Ectodermal cell (in vitro differentiated cells): ENCODE data around the gene ABCA1.
"Not testable (repeated sequence)": the region's sequence is repeated elsewhere in the genome, so short reads cannot be mapped to it uniquely, and the experiment has no call there.

Experiments
- H3K27ac ChIP-seq: 2 replicates; pipeline ENCODE4 v1.7.0; 2013; ENCODE audit warnings: mild to moderate bottlenecking, low read depth, low read length; ENCODE audit not compliant: insufficient read depth, poor library complexity, severe bottlenecking
- H3K27me3 ChIP-seq: 2 replicates; pipeline ENCODE4 v1.7.0; 2013; ENCODE audit warnings: mild to moderate bottlenecking, low read length; ENCODE audit not compliant: insufficient read depth, control insufficient read depth, poor library complexity, severe bottlenecking
- H3K36me3 ChIP-seq: one replicate; pipeline ENCODE4 v1.7.0; 2013; ENCODE audit warnings: low read length; ENCODE audit not compliant: control insufficient read depth, insufficient read depth
- H3K4me1 ChIP-seq: one replicate; pipeline ENCODE4 v1.7.0; 2013; ENCODE audit warnings: low read length; ENCODE audit not compliant: control insufficient read depth, insufficient read depth
- H3K4me3 ChIP-seq: 2 replicates; pipeline ENCODE4 v1.7.0; 2013; ENCODE audit warnings: low read depth, low read length, control low read depth; ENCODE audit not compliant: insufficient read depth
- H3K9me3 ChIP-seq: 2 replicates; pipeline ENCODE4 v1.7.0; 2013; ENCODE audit warnings: mild to moderate bottlenecking, low read length, moderate library complexity; ENCODE audit not compliant: control insufficient read depth
- WGBS, 2 experiments: methylation state at CpG; one replicate each; pipeline ENCODE4 v1.1.7; 2013; ENCODE audit warnings: missing lambda C conversion rate in 2 of 2; 5-methylcytosine and 5-hydroxymethylcytosine counted together

ABCA1 gene

GRCh38 chr9:104923740-104924139 lies 4.2 kb downstream of the ABCA1 start:
- Histone ChIP-seq H3K27me3 (no peaks in the 10 kb centered on the region), H3K4me1 (no peaks in the 10 kb centered on the region), H3K36me3 (no peaks in the 10 kb centered on the region), H3K27ac (no peak overlapping the region), H3K4me3 (no peak overlapping the region), H3K9me3 (no peaks in the 10 kb centered on the region)
- 92 to 95% methylated on average over 4 of the region's 4 CpGs for WGBS, 2 experiments

- Histone ChIP-seq H3K4me1 (no peaks in the 10 kb centered on the region), H3K27me3 (no peaks in the 10 kb centered on the region), H3K27ac (no peak overlapping the region), H3K9me3 (no peaks in the 10 kb centered on the region), H3K36me3 (no peaks in the 10 kb centered on the region), H3K4me3 (no peak overlapping the region)
- 98 to 100% methylated on average over 1 to 2 of the region's 2 CpGs for WGBS, 2 experiments
Measured at GRCh38 chr9:104923289-104923688, 4.7 kb downstream of the ABCA1 start.

GRCh38 chr9:104922748-104923147 lies 5.2 kb downstream of the ABCA1 start:
- not testable (repeated sequence) for H3K27me3 ChIP-seq, H3K4me3 ChIP-seq, H3K36me3 ChIP-seq, H3K9me3 ChIP-seq, H3K4me1 ChIP-seq, H3K27ac ChIP-seq
- 91 to 94% methylated on average over 7 of the region's 7 CpGs for WGBS, 2 experiments

GRCh38 chr9:104921067-104921741 lies 6.8 kb downstream of the ABCA1 start:
- Histone ChIP-seq H3K27ac (no peak overlapping the region), H3K4me3 (no peak overlapping the region), H3K9me3 (no peaks in the 10 kb centered on the region), H3K27me3 (no peaks in the 10 kb centered on the region), H3K4me1 (no peaks in the 10 kb centered on the region), H3K36me3 (no peaks in the 10 kb centered on the region)
- WGBS, 2 experiments = 90 to 96% methylated on average over 2 to 3 of the region's 3 CpGs

GRCh38 chr9:104915753-104916152 lies 12.2 kb downstream of the ABCA1 start:
- Histone ChIP-seq H3K27me3 (no peaks in the 10 kb centered on the region), H3K9me3 (no peaks in the 10 kb centered on the region), H3K4me3 (no peak overlapping the region), H3K27ac (no peak overlapping the region), H3K4me1 (peaks cover 9% of the 10 kb centered on the region), H3K36me3 (no peaks in the 10 kb centered on the region)
- 95% methylated on average over 3 of the region's 3 CpGs for WGBS, 2 experiments

GRCh38 chr9:104915049-104915448 lies 12.9 kb downstream of the ABCA1 start:
- WGBS, 2 experiments = 95 to 97% methylated on average over 7 of the region's 7 CpGs
- no peaks in the 10 kb centered on the region for H3K36me3 ChIP-seq
- no peaks in the 10 kb centered on the region for H3K9me3 ChIP-seq
- H3K27ac ChIP-seq = no peak overlapping the region
- H3K4me1 ChIP-seq = peaks cover 10% of the 10 kb centered on the region
- H3K4me3 ChIP-seq = no peak overlapping the region
- no peaks in the 10 kb centered on the region for H3K27me3 ChIP-seq

- peaks cover 14% of the 10 kb centered on the region for H3K4me1 ChIP-seq
- H3K9me3 ChIP-seq = no peaks in the 10 kb centered on the region
- WGBS, 2 experiments = 81 to 98% methylated on average over 3 of the region's 3 CpGs
- H3K27ac ChIP-seq = no peak overlapping the region
- H3K27me3 ChIP-seq = no peaks in the 10 kb centered on the region
- no peaks in the 10 kb centered on the region for H3K36me3 ChIP-seq
- H3K4me3 ChIP-seq = no peak overlapping the region
Measured at GRCh38 chr9:104914466-104914865, 13.5 kb downstream of the ABCA1 start.

GRCh38 chr9:104912606-104913005 lies 15.3 kb downstream of the ABCA1 start:
- H3K4me3 ChIP-seq = no peak overlapping the region
- peaks cover 14% of the 10 kb centered on the region for H3K4me1 ChIP-seq
- no peaks in the 10 kb centered on the region for H3K9me3 ChIP-seq
- H3K27me3 ChIP-seq = no peaks in the 10 kb centered on the region
- no peaks in the 10 kb centered on the region for H3K36me3 ChIP-seq
- H3K27ac ChIP-seq = no peak overlapping the region
- WGBS, 2 experiments = 25 to 42% methylated on average over 3 of the region's 3 CpGs

- Histone ChIP-seq H3K27ac (no peak overlapping the region), H3K27me3 (no peaks in the 10 kb centered on the region), H3K9me3 (no peaks in the 10 kb centered on the region), H3K4me1 (peaks cover 14% of the 10 kb centered on the region), H3K4me3 (no peak overlapping the region), H3K36me3 (no peaks in the 10 kb centered on the region)
- WGBS, 2 experiments = 92 to 97% methylated on average over 3 of the region's 4 CpGs
Measured at GRCh38 chr9:104911032-104911607, 16.8 kb downstream of the ABCA1 start.

GRCh38 chr9:104907278-104907951 lies 20.5 kb downstream of the ABCA1 start:
- Histone ChIP-seq H3K4me1 (peaks cover 16% of the 10 kb centered on the region), H3K9me3 (no peaks in the 10 kb centered on the region), H3K4me3 (no peak overlapping the region), H3K27me3 (no peaks in the 10 kb centered on the region), H3K36me3 (no peaks in the 10 kb centered on the region), H3K27ac (no peak overlapping the region)
- 85 to 90% methylated on average over 11 of the region's 11 CpGs for WGBS, 2 experiments
